HG03060 (cell line): Measurements from ENCODE around the gene CD69.

Source experiments
- ATAC-seq: cut with Tn5 transposase; IDR thresholded peaks from one replicate; pipeline ENCODE4 v1.9.1; 2021; ENCODE audit warnings: low read depth, moderate number of reproducible peaks; ENCODE audit not compliant: unreplicated experiment

Gene CD69

GRCh38 chr12:9782547-9783382, 22.1 kb upstream of the CD69 start:
- no peak for ATAC-seq

- ATAC-seq, result no peak
These were observed 20.7 kb upstream of the CD69 start for GRCh38 chr12:9781360-9781759.

GRCh38 chr12:9779209-9779608, 18.5 kb upstream of the CD69 start:
- no peak for ATAC-seq

- ATAC-seq, result no peak
These were observed 16.1 kb upstream of the CD69 start for GRCh38 chr12:9776781-9777180.

- no peak for ATAC-seq
These were observed 12.6 kb upstream of the CD69 start for GRCh38 chr12:9773216-9773877.

GRCh38 chr12:9763025-9763424, 2.3 kb upstream of the CD69 start:
- no peak for ATAC-seq

- no peak for ATAC-seq
These were observed 1.7 kb upstream of the CD69 start for GRCh38 chr12:9762369-9762768.

GRCh38 chr12:9761419-9761781, 699 bp upstream of the CD69 start:
- no peak for ATAC-seq

GRCh38 chr12:9760120-9760519, 581 bp downstream of the CD69 start:
- no peak for ATAC-seq

- no peak for ATAC-seq
These were observed 1.0 kb downstream of the CD69 start for GRCh38 chr12:9759694-9760093.

GRCh38 chr12:9758119-9758518, 2.6 kb downstream of the CD69 start:
- ATAC-seq, result no peak

- ATAC-seq, result no peak
These were observed 3.2 kb downstream of the CD69 start for GRCh38 chr12:9757433-9758025.

- ATAC-seq, result no peak
These were observed 4.0 kb downstream of the CD69 start for GRCh38 chr12:9756706-9757105.

- no peak for ATAC-seq
These were observed 4.5 kb downstream of the CD69 start for GRCh38 chr12:9756170-9756569.

- ATAC-seq, result no peak
These were observed 5.1 kb downstream of the CD69 start for GRCh38 chr12:9755567-9755966.

GRCh38 chr12:9755035-9755434, 5.7 kb downstream of the CD69 start:
- ATAC-seq, result no peak

- ATAC-seq, result no peak
These were observed 6.4 kb downstream of the CD69 start for GRCh38 chr12:9754099-9754927.

- ATAC-seq, result no peak
These were observed 7.2 kb downstream of the CD69 start for GRCh38 chr12:9753498-9753897.

GRCh38 chr12:9753073-9753472, 7.6 kb downstream of the CD69 start:
- no peak for ATAC-seq

- ATAC-seq, result no peak
These were observed 8.4 kb downstream of the CD69 start for GRCh38 chr12:9752145-9752933.
